Fibroblast of pulmonary artery (primary cell): ENCODE measurements around the gene LAMP5.

Source experiments
- DNase-seq: peaks from one replicate; pipeline ENCODE4 v3.0.0-alpha.2; 2010; ENCODE audit warnings: low read depth
- H3K4me3 ChIP-seq: replicated peaks from 2 replicates; pipeline ENCODE4 v1.5.1; 2011; ENCODE audit warnings: low read depth, mild to moderate bottlenecking, control low read depth, low read length, moderate library complexity
- CTCF ChIP-seq: IDR thresholded peaks from 2 replicates; pipeline ENCODE4 v1.5.1; 2011; ENCODE audit warnings: mild to moderate bottlenecking, control low read depth, low read length, inconsistent platforms; ENCODE audit errors: missing control alignments

LAMP5 gene

GRCh38 chr20:9490161-9490560 is 24.2 kb upstream of the LAMP5 start:
- no peak for TF ChIP-seq CTCF
- no peak for DNase-seq
- no peak overlapping the region for H3K4me3 ChIP-seq

- no peak for DNase-seq
- TF ChIP-seq CTCF, result no peak
- no peak overlapping the region for H3K4me3 ChIP-seq
These were observed 23.8 kb upstream of the LAMP5 start for GRCh38 chr20:9490631-9491030.

- DNase-seq, result no peak
- no peak overlapping the region for H3K4me3 ChIP-seq
- no peak for TF ChIP-seq CTCF
These were observed 23.1 kb upstream of the LAMP5 start for GRCh38 chr20:9491324-9491723.

GRCh38 chr20:9492067-9492466 is 22.3 kb upstream of the LAMP5 start:
- no peak for TF ChIP-seq CTCF
- DNase-seq, result no peak
- H3K4me3 ChIP-seq, result no peak overlapping the region

- DNase-seq, result no peak
- no peak overlapping the region for H3K4me3 ChIP-seq
- no peak for TF ChIP-seq CTCF
These were observed 20.6 kb upstream of the LAMP5 start for GRCh38 chr20:9493803-9494202.

- DNase-seq, result no peak
- TF ChIP-seq CTCF, result no peak
- H3K4me3 ChIP-seq, result no peak overlapping the region
These were observed 18.7 kb upstream of the LAMP5 start for GRCh38 chr20:9495701-9496100.

- TF ChIP-seq CTCF, result no peak
- no peak for DNase-seq
- H3K4me3 ChIP-seq, result no peak overlapping the region
These were observed 18.2 kb upstream of the LAMP5 start for GRCh38 chr20:9496155-9496554.
